Right lobe of liver (tissue), 6 donors: ENCODE measurements around the gene TMEM52. TPM values are rescaled to one million over a fixed set of nuclear protein-coding genes. Genes with fewer than 3 reads are reported as not detected.
A peak's percentile ranks its signal among the peaks of the same experiment; 100 is the strongest.

ENCODE experiments used
- ATAC-seq, 4 donors: fragments of 200-7000 bp; cut with Tn5 transposase; one replicate each; pipeline ENCODE4 v1.9.1; 2020; ENCODE audit warnings: mild to moderate bottlenecking in 4 of 4, moderate library complexity in 4 of 4
- DNase-seq, 3 donors: peaks; one replicate each; pipeline ENCODE4 v3.0.0-alpha.2; 2020
- H3K27ac ChIP-seq, 3 donors: fragments of 200-600 bp; one replicate each; pipeline ENCODE4 v1.8.0; 2022
- H3K27me3 ChIP-seq, 2 donors: fragments of 200-600 bp; one replicate each; pipeline ENCODE4 v1.8.0; 2022
- H3K36me3 ChIP-seq, 4 donors: fragments of 200-600 bp; sonication (generic) in 1 of 4; one replicate each; pipeline versions ENCODE4 v1.5.1 to v1.8.0; 2017 to 2022; ENCODE audit warnings: control low read depth in 1 of 4
- H3K4me1 ChIP-seq, 4 donors: fragments of 200-600 bp; sonication (generic) in 1 of 4; one replicate each; pipeline versions ENCODE4 v1.5.1 to v1.8.0; 2017 to 2022; ENCODE audit warnings: control low read depth in 1 of 4
- H3K4me3 ChIP-seq, 3 donors: fragments of 200-600 bp; one replicate each; pipeline ENCODE4 v1.8.0; 2022
- H3K9me3 ChIP-seq, 4 donors: fragments of 200-600 bp; sonication (generic) in 1 of 4; one replicate each; pipeline versions ENCODE4 v1.5.1 to v1.8.0; 2017 to 2022; ENCODE audit warnings: control low read depth in 1 of 4
- POLR2A ChIP-seq: fragments of 450-650 bp; IDR thresholded peaks from one replicate; pipeline ENCODE4 v1.6.1; 2017; ENCODE audit warnings: antibody characterized with exemption, mild to moderate bottlenecking
- WGBS: methylation state at CpG from one replicate; pipeline ENCODE4 v1.1.6; 2018; ENCODE audit warnings: low coverage, low lambda C conversion rate; ENCODE audit not compliant: insufficient coverage; ENCODE audit errors: missing lambda C conversion rate; 5-methylcytosine and 5-hydroxymethylcytosine counted together
- intact Hi-C, 2 donors: fragments of 100-400 bp; cut with DNase I; formaldehyde crosslinking; loops; one replicate each; pipeline versions ENCODE4 v1.11.2 to v1.14.1; 2022
- total RNA-seq, 6 experiments: library from RNA; depleted of rRNA in 2 of 6; stranded (reverse); fragments of >200 nt in 2 of 6; fragmentation: NEBNext Ultra II Directional in 3 of 6; extraction: Animal tissue kit (Norgen Biotek cat#: 25700) in 3 of 6; gene quantifications; one replicate each; pipeline versions ENCODE4 v1.1.0 to v1.2.4, GENCODE V29; 2016 to 2023
- TF ChIP-seq, protein P1 (sequence below), 4 donors: fragments of 200-600 bp in 3 of 4; fragments of 450-650 bp in 1 of 4; IDR thresholded peaks; one replicate each; pipeline versions ENCODE4 v1.5.1 to v1.8.0; 2016 to 2022; ENCODE audit warnings: antibody characterized with exemption in 4 of 4, mild to moderate bottlenecking in 2 of 4
- donor health status: DM: no; HTN: yes; CAD: no.
- donor health status: DM: no; HTN: no; CAD: no.
- donor health status: DM: no; HTN: no; CAD: no.
- donor health status: DM: no; HTN: yes; CAD: no.
- donor health status: DM: no; HTN: yes; CAD: no.

Gene TMEM52
- total RNA-seq, 6 experiments from 2014 or later, result 2.3 to 13.2 (median 6.0) TPM

DNA sequence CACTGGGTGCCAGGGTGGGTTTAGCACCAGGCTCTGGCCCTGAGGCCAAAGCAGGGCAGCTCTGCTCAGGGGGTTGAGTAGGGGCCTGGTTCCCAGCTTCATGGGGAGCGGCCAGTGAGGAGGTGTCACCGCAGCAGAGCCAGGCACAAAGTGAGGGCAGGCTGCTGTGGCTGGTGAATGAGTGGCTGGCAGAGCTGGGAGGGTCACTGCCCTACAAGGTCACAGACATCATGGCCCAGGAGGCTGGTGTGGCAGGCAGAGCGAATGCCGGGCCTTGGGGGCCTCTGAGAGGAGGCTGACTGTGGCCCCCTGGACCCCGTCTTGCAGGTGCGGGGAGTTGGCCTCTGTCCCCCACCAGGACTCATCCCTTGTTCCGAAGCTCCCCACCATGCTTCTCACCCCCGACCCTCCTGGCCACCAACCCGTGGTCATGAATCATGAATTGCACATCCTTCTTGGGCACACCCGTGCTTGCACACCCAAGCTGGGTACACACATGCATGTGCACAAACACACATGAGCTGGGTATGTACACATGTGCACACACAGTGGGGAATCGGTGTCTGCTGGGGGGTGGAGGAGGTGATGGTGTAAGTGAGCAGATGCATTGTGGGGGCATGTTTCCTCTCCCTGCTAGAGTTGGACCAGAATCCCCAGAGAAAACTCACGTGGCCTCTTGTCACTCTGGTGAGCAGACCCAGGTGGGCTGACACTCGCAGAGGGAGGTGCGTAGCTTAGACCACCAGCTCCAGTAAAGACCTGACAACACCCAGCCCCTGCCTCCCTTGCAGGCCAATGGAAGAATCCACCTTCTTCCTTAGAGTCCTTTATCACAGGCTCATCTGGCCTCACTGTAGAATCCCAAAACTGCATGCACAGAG, 23.4 kb downstream of the TMEM52 start:
- Histone ChIP-seq H3K36me3 (no peaks in the 10 kb centered on the region), H3K4me1 (peaks cover 0 to 25% (median 0%) of the 10 kb centered on the region in 4 donors), H3K9me3 (no peaks in the 10 kb centered on the region), H3K4me3 (no peak overlapping the region), H3K27ac (no peak overlapping the region), H3K27me3 (no peaks in the 10 kb centered on the region)
- ATAC-seq (no peak), DNase-seq (no peak)
- TF ChIP-seq POLR2A, result no peak
- WGBS, result no CpG with 5 or more reads among the region's 14 CpGs
- intact Hi-C loops, result no loop called here

DNA sequence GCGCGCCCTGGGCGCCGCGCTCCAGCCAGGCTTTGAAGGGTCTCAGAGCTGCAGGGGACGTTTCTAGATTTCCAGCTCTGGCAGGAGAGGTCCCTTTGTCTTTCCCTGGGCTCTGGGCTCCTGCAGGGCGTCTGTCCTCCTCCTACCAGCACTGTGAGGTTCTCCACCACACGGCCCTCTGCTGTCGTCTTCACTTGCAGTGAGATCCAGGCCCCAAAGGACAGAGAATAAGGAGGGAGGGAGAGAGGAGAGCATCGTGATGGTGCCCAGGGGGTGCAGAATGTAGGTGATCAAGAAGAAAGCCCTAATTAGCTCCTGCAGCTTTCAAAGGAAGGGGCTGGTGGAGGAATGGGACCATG, 24.0 kb downstream of the TMEM52 start:
- DNase-seq, result no peak
- Histone ChIP-seq H3K27me3 (no peaks in the 10 kb centered on the region), H3K27ac (no peak overlapping the region), H3K36me3 (no peaks in the 10 kb centered on the region), H3K9me3 (no peaks in the 10 kb centered on the region), H3K4me1 (peaks cover 0 to 25% (median 0%) of the 10 kb centered on the region in 4 donors), H3K4me3 (no peak overlapping the region)
- WGBS, result 13% methylated on average over 3 of the region's 10 CpGs
- TF ChIP-seq, protein P1, sequence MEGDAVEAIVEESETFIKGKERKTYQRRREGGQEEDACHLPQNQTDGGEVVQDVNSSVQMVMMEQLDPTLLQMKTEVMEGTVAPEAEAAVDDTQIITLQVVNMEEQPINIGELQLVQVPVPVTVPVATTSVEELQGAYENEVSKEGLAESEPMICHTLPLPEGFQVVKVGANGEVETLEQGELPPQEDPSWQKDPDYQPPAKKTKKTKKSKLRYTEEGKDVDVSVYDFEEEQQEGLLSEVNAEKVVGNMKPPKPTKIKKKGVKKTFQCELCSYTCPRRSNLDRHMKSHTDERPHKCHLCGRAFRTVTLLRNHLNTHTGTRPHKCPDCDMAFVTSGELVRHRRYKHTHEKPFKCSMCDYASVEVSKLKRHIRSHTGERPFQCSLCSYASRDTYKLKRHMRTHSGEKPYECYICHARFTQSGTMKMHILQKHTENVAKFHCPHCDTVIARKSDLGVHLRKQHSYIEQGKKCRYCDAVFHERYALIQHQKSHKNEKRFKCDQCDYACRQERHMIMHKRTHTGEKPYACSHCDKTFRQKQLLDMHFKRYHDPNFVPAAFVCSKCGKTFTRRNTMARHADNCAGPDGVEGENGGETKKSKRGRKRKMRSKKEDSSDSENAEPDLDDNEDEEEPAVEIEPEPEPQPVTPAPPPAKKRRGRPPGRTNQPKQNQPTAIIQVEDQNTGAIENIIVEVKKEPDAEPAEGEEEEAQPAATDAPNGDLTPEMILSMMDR (IDR thresholded peaks at IDR 0.05), result no peak
- TF ChIP-seq POLR2A, result no peak
- ATAC-seq, result no peak
- intact Hi-C loops, result no loop called here

GRCh38 chr1:1894354-1895059, 24.6 kb downstream of the TMEM52 start:
- TF ChIP-seq, protein P1 (IDR thresholded peaks at IDR 0.05), result no peak
- TF ChIP-seq POLR2A, result no peak
- no peaks in the 10 kb centered on the region for H3K27me3 ChIP-seq
- 16% methylated on average over 6 of the region's 14 CpGs for WGBS
- H3K4me1 ChIP-seq, result peaks cover 0 to 27% (median 0%) of the 10 kb centered on the region in 4 donors
- H3K36me3 ChIP-seq, result no peaks in the 10 kb centered on the region
- ATAC-seq (peak; percentile 10 to 18 (median 14)), DNase-seq (peak in 1 of 3 donors; percentile 67)
- intact Hi-C loops, result no loop called here
- no peaks in the 10 kb centered on the region for H3K9me3 ChIP-seq
- no peak overlapping the region for H3K4me3 ChIP-seq
- H3K27ac ChIP-seq, result no peak overlapping the region

DNA sequence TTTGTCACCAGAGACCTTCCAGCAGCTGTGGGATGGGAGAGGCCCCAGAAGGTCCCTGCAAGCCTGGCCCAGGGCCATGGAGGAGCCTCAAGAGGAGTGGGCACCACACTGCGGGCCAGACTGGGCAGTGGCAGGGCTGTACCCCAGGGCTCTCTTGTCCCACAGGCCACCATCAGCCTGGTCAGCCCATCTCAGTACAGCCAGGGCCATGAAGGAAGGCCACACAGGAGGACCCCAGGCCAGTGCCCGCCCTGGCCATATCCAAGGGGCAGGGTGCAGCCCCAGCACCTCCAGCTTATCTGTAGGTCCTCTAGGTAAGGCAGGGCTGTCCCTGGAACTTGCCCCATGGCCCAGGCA, 25.1 kb downstream of the TMEM52 start:
- TF ChIP-seq, protein P1 (IDR thresholded peaks at IDR 0.05), result no peak
- TF ChIP-seq POLR2A, result no peak
- no peak for DNase-seq
- no peak overlapping the region for H3K4me3 ChIP-seq
- H3K27me3 ChIP-seq, result no peaks in the 10 kb centered on the region
- WGBS, result no CpG with 5 or more reads among the region's 2 CpGs
- no peaks in the 10 kb centered on the region for H3K9me3 ChIP-seq
- H3K4me1 ChIP-seq, result peaks cover 0 to 32% (median 2%) of the 10 kb centered on the region in 4 donors
- H3K27ac ChIP-seq, result no peak overlapping the region
- intact Hi-C loops, result no loop called here
- no peak for ATAC-seq
- H3K36me3 ChIP-seq, result no peaks in the 10 kb centered on the region
